ENCODE data around the gene MMRN2.

Gene MMRN2

DNA sequence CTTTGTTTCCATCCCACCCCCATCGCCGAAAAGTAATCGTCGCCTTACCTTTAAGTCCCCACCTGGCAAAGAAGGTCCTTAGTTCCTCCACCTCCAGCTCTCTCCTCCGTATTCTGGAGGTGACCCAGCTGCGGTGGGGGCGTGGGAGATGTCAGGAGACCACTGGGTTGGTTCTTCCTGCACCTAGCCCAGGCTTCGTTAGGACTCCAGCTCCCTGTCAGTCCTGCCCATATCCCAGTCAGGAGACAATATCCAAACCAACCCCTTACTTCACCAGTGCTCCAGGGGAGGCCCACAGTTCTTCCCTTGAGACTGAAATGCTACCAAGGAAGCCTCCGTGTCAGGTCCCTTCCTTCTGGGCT is 11.6 kb upstream of the MMRN2 start:
- FAIRE-seq, result no peak

DNA sequence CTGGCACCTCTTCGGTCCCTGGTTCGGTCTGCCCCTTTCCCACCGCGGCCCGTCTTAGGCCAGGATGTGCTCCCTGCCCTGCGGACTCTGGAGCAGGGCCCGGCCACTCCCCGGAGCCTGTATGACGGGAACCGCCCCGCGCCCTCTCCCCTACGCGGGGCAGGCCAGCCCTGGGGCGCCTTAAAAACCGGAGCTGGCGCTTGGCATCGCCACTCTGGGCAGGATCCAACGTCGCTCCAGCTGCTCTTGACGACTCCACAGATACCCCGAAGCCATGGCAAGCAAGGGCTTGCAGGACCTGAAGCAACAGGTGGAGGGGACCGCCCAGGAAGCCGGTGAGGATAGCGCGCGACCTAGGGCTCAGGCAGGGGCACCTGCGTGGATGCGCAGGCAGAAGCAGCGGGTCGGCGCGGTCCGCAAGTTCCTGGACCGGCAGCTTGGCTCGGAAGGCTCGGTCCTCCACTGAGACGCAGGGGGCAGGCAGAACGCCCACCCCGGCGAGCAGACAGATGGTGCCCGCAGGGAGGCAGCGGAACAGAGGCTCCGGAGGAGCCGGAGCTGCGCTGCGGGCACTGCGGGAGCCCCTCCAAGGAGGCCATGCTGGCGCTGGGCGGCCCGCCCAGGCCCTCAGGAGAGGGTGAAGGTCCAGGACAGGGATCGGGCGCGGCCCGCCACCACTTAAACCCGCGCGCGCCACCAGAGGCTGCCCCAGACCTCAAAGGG is 11.0 kb upstream of the MMRN2 start, which contains the start of gene ADIRF:
Gene ADIRF, plus strand, starts transcription at position 212 of the 723 bp plus-strand sequence. Its CDS starts 63 bp downstream, at position 275.
- FAIRE-seq, result no peak

DNA sequence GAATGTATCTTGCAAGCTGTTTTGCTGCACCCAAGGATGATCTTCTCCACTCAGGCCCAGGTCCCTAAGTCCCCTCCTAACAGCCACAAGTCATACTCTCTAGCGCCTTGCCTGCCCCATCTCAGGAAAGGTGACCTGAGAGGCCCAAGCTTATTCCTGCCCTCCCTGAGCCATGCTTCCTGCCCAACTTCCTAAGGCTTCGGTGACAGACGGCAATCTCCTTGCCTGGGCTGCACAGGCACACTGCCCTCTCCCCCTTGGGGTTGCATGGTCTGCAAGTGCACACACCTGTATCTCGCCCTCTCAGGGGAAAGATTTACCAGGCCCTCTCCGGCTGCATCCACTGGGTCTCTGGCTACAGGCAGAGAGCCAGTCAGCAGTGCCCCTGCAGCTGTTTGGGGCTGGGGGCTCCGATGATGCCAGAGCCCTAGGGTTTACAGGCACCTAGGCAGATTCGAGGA is 10.1 kb upstream of the MMRN2 start:
- FAIRE-seq, result no peak

DNA sequence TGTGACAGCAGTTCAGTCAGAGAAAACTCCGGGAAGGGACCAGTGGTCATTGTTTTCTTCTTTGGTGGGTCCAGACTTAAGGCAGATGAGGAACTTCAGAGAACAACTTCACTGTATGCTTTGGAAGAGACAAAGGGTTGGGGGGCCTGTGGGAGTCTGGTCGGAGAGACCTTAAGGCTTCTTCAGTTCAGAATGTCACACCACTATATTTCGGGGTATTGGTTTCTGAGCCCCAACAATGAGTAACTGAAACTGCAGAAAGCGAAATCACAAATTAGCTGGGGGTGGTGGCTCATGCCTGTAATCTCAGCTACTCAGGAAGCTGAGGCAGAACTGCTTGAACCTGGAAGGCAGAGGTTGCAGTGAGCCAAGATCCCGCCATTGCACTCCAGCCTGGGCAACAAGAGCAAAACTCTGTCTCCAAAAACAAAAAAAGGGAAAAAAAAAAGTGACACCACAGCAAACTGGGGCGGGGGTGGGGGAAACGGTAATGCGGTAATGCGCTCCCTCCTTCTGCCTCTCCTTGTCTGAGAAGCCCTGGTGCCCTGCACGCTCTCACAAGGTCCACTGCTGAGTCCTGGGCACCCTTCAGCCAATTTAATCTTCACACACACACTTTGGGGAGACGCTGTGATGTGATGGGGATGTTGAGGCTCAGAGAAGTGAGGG is 8.7 kb upstream of the MMRN2 start:
- FAIRE-seq, result no peak

DNA sequence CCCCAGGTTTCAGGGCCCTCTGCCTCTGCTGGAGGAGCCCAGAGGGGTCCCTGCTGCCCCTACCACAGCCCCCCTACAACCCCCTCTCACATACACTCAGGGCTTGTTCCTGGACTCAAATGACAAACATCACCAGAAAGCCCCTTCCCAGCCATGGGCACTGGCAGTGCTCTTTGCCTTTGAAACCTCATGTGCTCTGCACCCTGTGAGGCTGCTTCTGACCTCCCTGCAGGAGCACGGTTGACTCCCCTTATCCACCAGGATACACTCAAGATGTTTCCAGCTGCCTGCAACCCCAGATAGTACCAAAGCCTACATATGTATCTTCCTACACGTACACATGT is 7.4 kb upstream of the MMRN2 start:
- no peak for FAIRE-seq

DNA sequence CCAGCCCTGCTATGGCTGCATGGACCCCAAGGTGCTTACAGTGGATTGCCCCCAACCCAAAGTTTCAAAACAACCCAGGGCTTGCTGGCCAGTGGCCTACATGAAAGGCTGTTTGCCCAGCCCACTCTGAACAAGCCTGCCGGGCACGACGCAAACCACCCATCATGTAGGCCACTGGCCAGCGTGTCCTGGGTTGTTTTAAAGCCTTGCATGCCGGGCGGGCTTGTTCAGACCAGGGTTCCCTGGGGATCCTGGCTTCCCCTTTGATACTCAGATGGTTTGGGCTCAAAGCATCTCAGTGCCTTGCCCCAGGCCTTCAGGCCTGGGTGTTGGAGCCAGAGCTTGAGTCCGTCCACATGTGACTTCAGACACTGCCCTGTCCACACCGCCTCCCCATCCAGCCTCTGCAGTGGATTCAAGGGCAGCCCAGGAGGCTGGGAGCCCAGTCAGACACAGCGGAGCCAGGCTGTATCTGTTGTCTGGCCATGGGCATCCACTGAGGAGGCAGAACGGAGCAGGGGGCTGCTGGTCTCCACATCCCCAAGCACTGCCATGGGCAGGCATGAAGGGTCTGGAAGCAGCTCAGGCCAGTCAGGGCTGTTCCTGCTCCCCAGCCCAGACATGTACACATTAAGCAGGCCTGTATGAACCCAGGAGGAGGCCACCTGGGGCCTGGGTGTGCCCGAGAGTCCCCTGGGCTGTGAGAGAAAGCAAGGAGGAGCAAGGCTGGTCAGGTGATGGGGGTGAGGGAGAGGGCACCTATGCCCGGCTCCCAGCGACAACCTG is 6.8 kb upstream of the MMRN2 start:
- no peak for FAIRE-seq

DNA sequence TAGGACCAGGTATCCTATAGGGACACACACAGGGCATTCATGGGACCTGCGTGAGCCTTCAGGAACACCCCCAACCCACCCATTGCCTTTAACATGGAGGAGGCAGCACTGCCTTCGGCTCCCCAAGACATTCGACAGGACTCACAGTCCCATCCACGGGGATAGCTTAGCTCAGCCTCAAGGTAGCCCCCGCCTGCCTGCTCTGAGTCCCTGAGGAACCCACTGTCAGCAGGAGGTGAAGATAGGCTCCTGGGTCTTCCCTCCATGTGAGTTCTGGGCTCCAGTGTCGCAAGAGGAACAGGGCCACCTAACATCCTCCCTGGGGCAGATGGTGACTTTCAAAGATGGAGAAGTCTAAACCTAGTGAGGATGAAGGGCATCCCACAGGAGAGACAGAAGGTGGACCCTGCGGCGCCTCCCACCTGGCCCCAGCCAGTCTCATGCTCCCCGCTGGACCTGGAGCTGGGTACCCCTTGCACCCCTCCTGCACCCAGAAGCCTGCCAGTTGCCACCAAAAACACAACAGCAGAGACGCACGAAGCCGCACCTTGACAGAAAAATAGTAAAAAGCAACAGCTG is 6.0 kb upstream of the MMRN2 start:
- FAIRE-seq, result no peak

DNA sequence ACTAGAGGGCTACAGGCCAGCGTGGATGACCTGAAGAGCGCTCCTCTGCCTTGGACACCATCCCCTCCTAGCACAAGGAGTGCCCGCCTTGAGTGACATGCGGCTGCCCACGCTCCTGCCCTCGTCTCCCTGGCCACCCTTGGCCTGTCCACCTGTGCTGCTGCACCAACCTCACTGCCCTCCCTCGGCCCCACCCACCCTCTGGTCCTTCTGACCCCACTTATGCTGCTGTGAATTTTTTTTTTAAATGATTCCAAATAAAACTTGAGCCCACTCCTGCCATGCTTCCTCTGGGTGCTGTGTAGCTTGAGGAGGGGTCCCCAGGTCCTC is 5.5 kb upstream of the MMRN2 start:
- no peak for FAIRE-seq

DNA sequence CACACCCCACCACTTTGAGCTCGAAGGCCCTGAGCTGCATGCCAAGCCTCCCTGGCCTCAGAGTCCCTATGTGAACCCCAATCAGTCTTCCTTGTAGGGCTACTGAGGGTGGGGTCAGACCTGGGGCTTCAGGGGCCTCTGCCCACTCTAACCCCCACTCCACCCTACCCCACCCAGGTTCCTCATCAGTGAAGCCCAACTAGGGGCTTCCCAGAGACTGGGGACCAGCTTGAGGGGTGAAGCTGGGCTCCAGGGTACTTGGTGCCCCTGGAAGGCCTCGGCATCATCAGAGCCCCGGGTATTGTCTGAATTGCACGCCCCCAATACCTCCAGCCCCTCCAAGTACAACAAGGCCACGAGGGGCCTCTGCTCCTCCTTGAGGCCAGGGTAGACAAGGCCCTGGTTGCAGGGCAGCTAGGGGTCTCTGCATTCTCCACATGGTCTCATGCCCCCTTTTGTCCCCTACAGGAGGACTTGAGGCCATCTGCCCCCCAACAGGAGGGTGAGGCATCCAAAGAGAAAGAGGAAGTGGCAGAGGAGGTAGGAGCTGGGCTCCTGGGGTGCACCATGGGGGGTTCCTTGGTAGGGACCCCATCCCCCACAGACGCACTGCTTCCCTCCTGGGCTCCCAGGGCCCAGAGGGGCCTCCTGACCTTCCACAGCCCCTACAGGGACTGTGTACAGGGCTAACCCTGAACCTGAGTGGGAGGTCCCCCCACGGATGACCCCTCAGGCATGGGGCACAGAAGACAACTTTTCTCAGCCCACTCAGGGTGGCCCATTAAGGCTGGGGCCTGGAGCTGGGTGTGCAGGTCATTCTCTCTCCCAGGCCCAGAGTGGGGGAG is 4.9 kb upstream of the MMRN2 start:
- no peak for FAIRE-seq

DNA sequence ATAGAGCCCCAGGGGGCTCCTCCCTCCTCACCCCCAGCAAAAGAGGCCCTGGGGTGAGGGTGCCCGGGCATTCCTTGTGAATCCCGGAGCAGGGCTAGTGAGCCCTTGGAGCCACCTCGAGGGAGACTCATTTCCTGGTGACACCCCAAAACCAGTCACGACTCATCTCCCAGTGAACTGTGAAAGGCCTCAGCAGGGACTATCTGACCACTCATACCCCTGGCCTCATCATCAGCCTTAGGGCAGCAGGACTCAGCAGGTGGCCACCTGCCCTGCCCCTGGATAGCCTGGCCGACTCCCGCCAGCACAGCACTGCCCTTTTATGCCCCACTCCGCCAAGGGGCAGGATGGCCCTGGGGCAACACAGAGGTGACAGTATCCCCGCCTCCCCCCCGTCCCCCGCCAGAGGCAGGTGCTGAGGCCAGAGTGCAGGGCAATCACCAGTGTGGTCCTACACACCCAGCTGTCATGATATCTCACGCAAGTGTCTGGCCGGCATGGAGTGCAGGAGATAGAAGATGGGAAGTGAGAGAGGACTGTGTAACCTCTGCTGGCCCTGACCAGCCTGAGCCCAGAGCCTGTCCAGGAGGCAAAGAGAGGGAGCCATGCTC is 4.2 kb upstream of the MMRN2 start:
- FAIRE-seq, result no peak

DNA sequence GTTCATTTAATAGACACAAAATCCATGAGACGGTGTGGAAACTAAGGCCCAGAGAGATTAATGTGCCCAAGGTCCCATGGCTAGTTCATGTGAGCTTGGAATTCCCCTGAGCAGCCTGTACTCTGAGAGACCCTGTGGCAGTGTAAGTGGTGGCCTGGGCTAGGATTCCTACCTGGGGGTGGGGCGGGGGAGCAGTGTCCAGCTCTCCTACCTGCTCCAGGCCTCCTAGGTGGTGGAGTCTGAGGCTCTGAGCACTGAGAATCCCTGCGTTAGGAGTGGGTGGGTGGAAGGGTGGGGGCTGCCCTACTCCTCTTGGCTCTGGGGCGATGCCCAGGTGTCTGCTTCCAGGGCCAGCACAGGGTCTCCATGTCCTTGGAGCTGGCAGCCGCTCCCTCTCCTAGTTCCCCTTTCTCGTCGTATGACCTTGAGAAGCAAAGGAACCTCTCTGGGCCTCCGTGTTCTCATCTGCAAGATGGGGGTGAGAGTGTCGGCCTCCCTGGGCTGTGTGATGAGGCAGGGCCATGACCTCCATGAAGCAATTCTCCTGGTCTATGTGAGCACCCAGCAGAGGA is 3.5 kb upstream of the MMRN2 start:
- no peak for FAIRE-seq

DNA sequence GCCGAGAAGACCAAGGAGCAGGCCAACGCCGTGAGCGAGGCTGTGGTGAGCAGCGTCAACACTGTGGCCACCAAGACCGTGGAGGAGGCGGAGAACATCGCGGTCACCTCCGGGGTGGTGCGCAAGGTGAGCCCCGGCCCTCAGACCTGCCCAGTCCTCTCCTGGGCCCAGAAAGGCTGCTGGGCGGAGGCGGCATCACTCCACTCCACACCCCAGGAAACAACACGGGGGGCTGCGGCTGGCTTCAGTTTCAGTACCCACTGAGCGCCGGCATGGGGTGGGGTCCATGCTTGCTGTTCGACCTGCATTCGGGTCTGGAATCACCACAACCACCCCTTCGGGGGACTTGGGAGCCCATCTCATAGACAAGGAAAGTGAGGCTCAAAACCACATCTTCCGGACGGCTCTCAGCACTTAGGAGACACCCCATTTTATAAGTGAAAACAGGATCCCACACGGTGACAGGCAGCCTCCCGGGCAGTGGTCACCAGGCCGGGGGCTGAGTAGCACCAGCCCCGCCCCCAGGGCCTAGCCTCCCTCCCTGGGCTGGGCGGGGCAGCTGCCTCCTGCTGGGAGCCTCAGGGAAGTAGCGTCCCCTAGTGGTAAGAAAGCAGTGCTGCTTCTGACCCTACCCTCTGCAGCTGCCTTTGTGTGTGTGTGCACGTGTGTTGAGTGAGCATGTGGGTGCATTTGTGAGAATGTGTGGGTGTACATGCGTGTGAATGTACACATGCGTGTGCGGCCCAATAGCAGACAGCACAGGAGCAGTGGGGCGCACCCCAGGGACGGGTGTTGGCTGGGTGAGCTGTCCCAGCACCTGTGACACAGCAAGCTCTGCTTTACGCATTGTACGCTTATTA is 2.8 kb upstream of the MMRN2 start:
- no peak for FAIRE-seq

DNA sequence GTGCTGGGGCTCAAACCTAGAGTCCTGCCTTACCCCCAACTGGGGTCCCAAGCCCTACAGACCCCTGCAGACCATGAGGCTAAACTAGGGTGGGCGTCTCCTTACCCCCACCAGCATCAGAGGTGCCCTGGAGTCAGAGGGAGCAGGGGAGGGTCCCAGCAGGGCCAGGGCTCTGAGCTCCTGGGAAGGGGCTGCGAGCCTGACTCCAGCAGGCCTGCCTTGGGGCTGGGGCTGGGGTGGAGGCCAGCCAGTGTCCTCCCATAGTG is 2.3 kb upstream of the MMRN2 start:
- FAIRE-seq, result no peak

DNA sequence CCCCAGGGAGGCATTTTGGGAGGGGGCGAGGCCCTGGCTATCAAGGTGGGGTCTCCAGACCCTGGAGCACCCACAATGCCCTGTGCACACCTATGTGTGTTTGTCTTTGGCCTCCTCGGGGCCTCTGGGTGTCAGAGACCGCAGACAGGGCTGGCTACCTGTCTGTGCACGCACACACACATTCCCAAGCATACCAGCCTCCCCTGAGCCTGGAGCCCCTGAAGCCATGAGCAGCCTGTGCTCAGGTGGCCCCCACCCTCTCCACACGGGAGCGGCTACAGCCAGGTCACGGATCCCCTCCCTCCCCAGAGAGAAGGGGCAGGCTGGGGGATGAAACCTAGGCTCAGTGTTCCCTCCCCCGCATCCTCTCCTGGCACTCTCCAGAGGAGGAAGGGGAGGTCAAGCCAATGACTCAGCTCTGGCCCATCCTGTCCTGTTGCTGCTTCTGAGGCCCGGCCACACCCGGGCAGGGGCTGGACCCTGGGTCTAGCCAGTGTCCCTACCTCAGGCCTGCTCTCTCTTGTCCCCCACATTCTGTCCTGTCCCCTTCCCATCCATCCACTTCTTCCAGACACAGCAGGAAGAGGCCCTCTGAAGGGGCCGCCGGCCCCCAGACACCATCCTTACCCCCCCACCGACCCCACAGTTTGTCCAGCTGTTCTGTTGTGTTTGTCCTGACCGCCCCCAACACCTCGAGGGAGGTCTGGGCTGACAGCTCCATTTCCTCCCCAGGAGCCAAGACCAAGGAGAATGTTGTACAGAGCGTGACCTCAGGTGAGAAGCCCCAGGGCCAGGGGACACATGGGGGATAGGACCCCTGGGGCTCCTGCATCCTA is 1.7 kb upstream of the MMRN2 start:
- no peak for FAIRE-seq

DNA sequence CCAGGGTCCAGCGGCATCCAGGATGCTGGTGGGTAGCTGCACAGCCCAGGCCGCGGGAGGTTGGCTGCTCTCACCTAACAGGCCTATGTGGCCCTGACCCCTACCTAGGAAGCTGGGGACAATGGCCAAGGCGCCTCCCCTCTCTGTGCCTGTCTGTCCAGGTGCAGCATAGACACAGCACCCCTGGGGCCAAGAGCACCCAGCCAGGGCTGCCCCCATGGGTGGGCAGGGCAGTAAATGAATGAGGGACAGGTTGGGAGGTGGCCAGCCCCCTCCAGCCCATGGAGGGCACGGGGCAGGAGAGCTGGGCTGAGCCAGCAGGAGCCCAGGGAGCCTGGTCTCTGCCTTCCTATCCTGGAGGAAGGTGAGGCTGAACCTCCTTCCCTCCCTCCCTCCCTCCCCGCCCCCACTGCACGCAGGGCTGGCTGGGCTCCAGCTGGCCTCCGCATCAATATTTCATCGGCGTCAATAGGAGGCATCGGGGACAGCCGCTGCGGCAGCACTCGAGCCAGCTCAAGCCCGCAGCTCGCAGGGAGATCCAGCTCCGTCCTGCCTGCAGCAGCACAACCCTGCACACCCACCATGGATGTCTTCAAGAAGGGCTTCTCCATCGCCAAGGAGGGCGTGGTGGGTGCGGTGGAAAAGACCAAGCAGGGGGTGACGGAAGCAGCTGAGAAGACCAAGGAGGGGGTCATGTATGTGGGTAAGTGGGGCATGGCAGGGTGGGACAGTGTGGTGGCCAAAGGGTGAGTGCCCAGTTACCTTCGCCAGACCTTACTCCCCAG is 893 bp upstream of the MMRN2 start, which contains the start of gene SNCG:
Gene SNCG, plus strand, starts transcription at position 484 of the 785 bp plus-strand sequence. Its CDS starts 99 bp downstream, at position 583.
- no peak for FAIRE-seq

DNA sequence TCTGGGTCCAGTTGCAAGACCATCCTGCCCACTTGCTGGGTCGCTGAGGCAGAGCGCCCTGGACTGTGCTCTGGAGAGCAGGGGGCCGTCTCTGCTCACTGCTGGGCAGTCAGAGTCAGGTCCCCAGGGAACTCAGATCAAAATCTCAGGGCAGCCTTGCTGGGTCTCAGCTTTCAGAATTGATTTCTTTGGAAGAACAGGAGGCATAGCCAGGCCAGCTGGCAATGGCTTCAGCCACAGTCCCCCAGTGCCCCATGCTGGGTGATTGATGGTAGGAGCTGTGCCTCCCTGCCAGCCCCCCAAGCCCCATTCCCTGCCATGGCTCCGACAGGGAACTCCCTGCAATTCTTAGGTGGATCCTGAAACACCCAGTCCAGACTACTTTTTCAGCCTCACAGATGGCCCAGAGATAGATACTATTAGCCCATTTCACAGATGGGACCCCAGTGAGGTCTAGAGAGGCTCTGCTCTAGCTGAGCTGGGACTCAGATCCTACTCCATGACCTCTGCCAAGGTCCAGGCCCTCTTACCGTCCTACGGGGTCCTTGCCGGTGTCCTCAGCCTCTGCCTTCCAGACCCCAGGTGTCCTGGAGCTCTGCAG is 467 bp downstream of the MMRN2 start:
- no peak for FAIRE-seq

DNA sequence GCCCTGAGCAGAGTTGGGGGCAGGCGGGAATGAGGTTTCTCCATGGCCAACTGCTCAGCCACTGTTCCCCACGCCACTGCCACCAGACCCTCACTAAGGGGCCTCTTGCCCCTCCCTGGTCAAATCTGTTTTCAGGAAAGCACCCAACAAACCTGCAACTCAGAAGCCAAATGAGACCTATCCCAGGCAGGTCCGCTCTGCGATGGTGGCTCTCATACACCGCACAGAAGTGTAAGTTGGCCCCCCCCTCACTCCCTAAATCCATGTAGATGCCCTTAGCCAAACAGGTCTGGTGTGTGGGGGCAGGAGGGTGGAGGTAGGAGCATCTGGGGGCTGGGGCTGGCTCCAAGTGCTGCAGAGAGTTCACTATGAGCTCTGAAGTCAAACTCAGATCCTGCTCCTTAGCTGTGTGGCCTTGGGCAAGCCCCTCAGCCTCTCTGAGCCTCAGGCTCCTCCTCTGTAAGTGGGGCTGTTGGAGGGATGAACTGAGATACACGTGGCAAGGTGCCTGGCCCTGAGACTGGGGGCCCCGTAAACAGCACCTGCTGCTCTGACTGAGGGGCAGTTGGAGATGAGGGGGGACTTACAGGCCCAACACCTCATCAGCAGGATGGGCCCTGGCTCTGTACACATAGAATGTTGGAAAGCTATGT is 1.1 kb downstream of the MMRN2 start:
- no peak for FAIRE-seq

DNA sequence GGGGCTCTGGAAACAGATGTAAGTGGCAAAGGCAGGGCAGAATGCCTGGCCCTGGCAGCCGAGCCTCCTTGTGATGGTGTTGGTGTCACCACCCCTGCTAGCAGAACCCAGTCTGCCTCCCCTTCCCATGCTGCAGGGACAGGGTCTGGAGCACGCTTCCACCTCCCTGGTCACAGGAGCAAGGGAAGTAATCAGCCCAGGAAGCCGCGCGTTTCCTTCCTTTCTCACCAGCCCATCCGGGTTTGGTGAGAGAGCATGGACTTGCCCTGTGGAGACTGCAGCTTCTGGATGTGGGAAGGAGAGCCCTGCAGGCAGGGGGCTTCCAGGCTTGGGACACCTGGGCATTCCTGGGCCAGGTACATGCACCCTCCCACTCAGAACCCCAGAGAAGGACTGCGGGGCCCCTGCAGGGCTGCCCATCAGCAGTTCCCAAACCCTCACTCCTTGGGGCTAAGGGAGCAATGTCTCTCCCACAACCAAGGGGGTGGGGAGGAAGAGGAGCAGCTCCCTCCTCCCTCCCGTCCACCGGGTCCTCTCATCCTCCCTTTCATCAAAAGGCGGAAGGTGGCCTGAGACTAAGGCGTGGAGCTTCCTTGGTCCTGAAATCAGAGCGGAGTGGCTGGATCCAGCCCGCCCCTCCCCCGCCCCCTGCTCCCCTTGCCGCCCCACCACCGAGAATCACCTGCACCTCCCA is 1.8 kb downstream of the MMRN2 start:
- no peak for FAIRE-seq
